Activated CD8-positive, alpha-beta T cell treated with anti-CD3 and anti-CD28 coated beads, Interleukin-2, amount 10 ng/mL, durations not matched to agents 7 days and 5 days (primary cell): ENCODE measurements around the gene EMSY. TPM values are rescaled to one million over a fixed set of nuclear protein-coding genes. Genes with fewer than 3 reads are reported as not detected.

ENCODE experiments used
- ATAC-seq: fragments of 150-1000 bp; cut with Tn5 transposase; one replicate; pipeline ENCODE4 v1.10.0; 2021; ENCODE audit warnings: moderate library complexity
- CTCF ChIA-PET: fragments of 350-600 bp; sonication (Branson Sonifier 250); formaldehyde crosslinking; loops from one replicate; lab custom pipeline; 2021; ENCODE audit warnings: antibody characterized with exemption; lab: Charles Lee
- POLR2A ChIA-PET: fragments of 350-600 bp; sonication (Branson Sonifier 250); formaldehyde crosslinking; loops from one replicate; lab custom pipeline; 2021; ENCODE audit warnings: antibody characterized with exemption; lab: Charles Lee
- DNase-seq: peaks from one replicate; pipeline ENCODE4 v3.0.0-alpha.2; 2020
- H3K27ac Mint-ChIP-seq: one replicate; pipeline ENCODE4 v1.8.0; 2021; ENCODE audit warnings: mild to moderate bottlenecking, mixed read lengths
- H3K27me3 Mint-ChIP-seq: one replicate; pipeline ENCODE4 v1.8.0; 2021; ENCODE audit warnings: low read depth, mixed read lengths
- H3K36me3 Mint-ChIP-seq: one replicate; pipeline ENCODE4 v1.8.0; 2021; ENCODE audit warnings: low read depth, mixed read lengths
- H3K4me1 Mint-ChIP-seq: one replicate; pipeline ENCODE4 v1.8.0; 2021; ENCODE audit warnings: low read depth, mixed read lengths
- H3K4me3 Mint-ChIP-seq: one replicate; pipeline ENCODE4 v1.8.0; 2021; ENCODE audit warnings: mild to moderate bottlenecking, mixed read lengths
- H3K9me3 Mint-ChIP-seq: one replicate; pipeline ENCODE4 v1.8.0; 2022; ENCODE audit warnings: mixed read lengths; ENCODE audit not compliant: insufficient read depth
- total RNA-seq, 2 experiments: library from RNA; stranded (reverse); gene quantifications; one replicate each; pipeline ENCODE4 v1.2.3, GENCODE V29; 2021

Gene EMSY
- total RNA-seq, 2 experiments from 2014 or later: 30.1 to 32.2 TPM

GRCh38 chr11:76456571-76456970 lies 11.8 kb downstream of the EMSY start:
- Mint-ChIP-seq H3K27me3 (no peaks in the 10 kb centered on the region), H3K36me3 (peaks cover 25% of the 10 kb centered on the region), H3K9me3 (no peaks in the 10 kb centered on the region), H3K4me3 (no peak overlapping the region), H3K4me1 (peaks cover 6% of the 10 kb centered on the region), H3K27ac (no peak overlapping the region)
- ChIA-PET POLR2A (no interaction called here), CTCF (interaction anchor here (1.0 kb wide), 1 partner anchor 11 kb away, joined by 3 read pairs; no protein-coding TSS in a partner anchor)
- no peak for DNase-seq
- ATAC-seq: no peak

GRCh38 chr11:76459299-76459698 lies 14.5 kb downstream of the EMSY start:
- peaks cover 20% of the 10 kb centered on the region for H3K36me3 Mint-ChIP-seq
- ATAC-seq: no peak
- ChIA-PET CTCF (no interaction called here), POLR2A (no interaction called here)
- no peaks in the 10 kb centered on the region for H3K27me3 Mint-ChIP-seq
- no peak overlapping the region for H3K4me3 Mint-ChIP-seq
- H3K9me3 Mint-ChIP-seq: no peaks in the 10 kb centered on the region
- no peak overlapping the region for H3K27ac Mint-ChIP-seq
- peaks cover 6% of the 10 kb centered on the region for H3K4me1 Mint-ChIP-seq
- no peak for DNase-seq

DNA sequence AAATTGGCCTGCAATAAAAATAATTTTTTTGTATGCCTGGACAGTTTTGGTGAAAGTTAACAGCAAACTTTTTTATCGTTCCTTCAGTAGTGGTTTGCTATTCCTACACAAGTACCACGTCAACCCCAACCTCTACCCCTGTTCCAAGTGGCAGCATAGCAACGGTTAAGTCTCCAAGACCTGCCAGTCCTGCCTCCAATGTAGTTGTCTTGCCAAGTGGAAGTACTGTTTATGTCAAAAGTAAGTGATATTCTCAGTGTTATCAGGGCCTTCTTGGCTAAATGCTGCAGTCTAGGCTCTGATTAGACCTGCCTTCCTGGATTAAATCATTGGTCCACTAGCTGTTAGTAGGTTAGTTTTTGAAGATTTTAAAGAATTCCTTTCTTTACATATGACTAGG lies 15.0 kb downstream of the EMSY start:
- ChIA-PET CTCF (interaction anchor here (0.6 kb wide), 1 partner anchor 10 kb away, joined by 3 read pairs; no protein-coding TSS in a partner anchor), POLR2A (no interaction called here)
- Mint-ChIP-seq H3K4me3 (no peak overlapping the region), H3K9me3 (no peaks in the 10 kb centered on the region), H3K27me3 (no peaks in the 10 kb centered on the region), H3K36me3 (peaks cover 21% of the 10 kb centered on the region), H3K27ac (no peak overlapping the region), H3K4me1 (peaks cover 6% of the 10 kb centered on the region)
- ATAC-seq: no peak
- DNase-seq: no peak

GRCh38 chr11:76462317-76462716 lies 17.5 kb downstream of the EMSY start:
- H3K36me3 Mint-ChIP-seq: peaks cover 30% of the 10 kb centered on the region

GRCh38 chr11:76465701-76466100 lies 20.9 kb downstream of the EMSY start:
- POLR2A ChIA-PET: no interaction called here
- H3K4me1 Mint-ChIP-seq: no peaks in the 10 kb centered on the region

More at GRCh38 chr11:76462317-76462716, 17.5 kb downstream of the EMSY start:
- no peaks in the 10 kb centered on the region for H3K4me1 Mint-ChIP-seq
- ATAC-seq (no peak), DNase-seq (no peak)
- H3K4me3 Mint-ChIP-seq: no peak overlapping the region
- H3K27ac Mint-ChIP-seq: no peak overlapping the region
- H3K27me3 Mint-ChIP-seq: no peaks in the 10 kb centered on the region
- POLR2A ChIA-PET: no interaction called here
- H3K9me3 Mint-ChIP-seq: no peaks in the 10 kb centered on the region
- CTCF ChIA-PET: no interaction called here

DNA sequence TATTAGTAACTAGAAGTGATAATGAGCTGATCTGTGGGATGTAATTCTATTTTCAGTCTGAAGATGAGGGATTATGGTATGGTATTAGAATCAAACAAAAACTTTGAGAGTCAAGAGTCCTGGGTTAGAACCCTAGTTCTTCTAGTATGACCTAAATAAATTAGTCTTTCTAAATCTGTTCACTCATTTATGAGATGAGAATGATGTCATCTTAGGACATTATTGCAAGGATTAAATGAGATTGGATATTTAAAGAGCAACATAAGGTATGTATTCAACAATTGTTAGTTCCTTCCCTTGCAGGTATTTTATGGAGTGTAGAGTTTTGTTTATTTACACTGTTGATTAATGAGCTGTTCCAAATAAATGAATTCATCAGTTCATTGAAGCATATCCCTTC lies 21.8 kb downstream of the EMSY start:
- POLR2A ChIA-PET: no interaction called here
- H3K27ac Mint-ChIP-seq: no peak overlapping the region
- no peaks in the 10 kb centered on the region for H3K4me1 Mint-ChIP-seq
- ATAC-seq (no peak), DNase-seq (no peak)
- peaks cover 30% of the 10 kb centered on the region for H3K36me3 Mint-ChIP-seq
- H3K9me3 Mint-ChIP-seq: no peaks in the 10 kb centered on the region
- no peaks in the 10 kb centered on the region for H3K27me3 Mint-ChIP-seq
- H3K4me3 Mint-ChIP-seq: no peak overlapping the region
- CTCF ChIA-PET: interaction anchor here (0.6 kb wide), 1 partner anchor 255 kb away, joined by 3 read pairs; no protein-coding TSS in a partner anchor

More at GRCh38 chr11:76465701-76466100, 20.9 kb downstream of the EMSY start:
- DNase-seq (no peak), ATAC-seq (no peak)
- Mint-ChIP-seq H3K36me3 (peaks cover 29% of the 10 kb centered on the region), H3K4me3 (no peak overlapping the region), H3K27ac (no peak overlapping the region), H3K27me3 (no peaks in the 10 kb centered on the region), H3K9me3 (no peaks in the 10 kb centered on the region)
- CTCF ChIA-PET: no interaction called here

- H3K27ac Mint-ChIP-seq: no peak overlapping the region
- ChIA-PET CTCF (interaction anchor here (0.7 kb wide), 1 partner anchor 11 kb away, joined by 3 read pairs; no protein-coding TSS in a partner anchor), POLR2A (interaction anchor here (2.1 kb wide), 1 partner anchor 23 kb away, joined by 4 read pairs; no protein-coding TSS in a partner anchor)
- H3K9me3 Mint-ChIP-seq: no peaks in the 10 kb centered on the region
- no peak for ATAC-seq
- H3K27me3 Mint-ChIP-seq: no peaks in the 10 kb centered on the region
- DNase-seq: no peak
- H3K4me1 Mint-ChIP-seq: no peaks in the 10 kb centered on the region
- no peak overlapping the region for H3K4me3 Mint-ChIP-seq
- H3K36me3 Mint-ChIP-seq: peaks cover 33% of the 10 kb centered on the region
Observed at GRCh38 chr11:76469141-76469540, 24.3 kb downstream of the EMSY start.

- Mint-ChIP-seq H3K27me3 (no peaks in the 10 kb centered on the region), H3K4me1 (no peaks in the 10 kb centered on the region), H3K4me3 (no peak overlapping the region), H3K9me3 (no peaks in the 10 kb centered on the region), H3K27ac (no peak overlapping the region), H3K36me3 (peaks cover 35% of the 10 kb centered on the region)
- DNase-seq (no peak), ATAC-seq (no peak)
- ChIA-PET CTCF (no interaction called here), POLR2A (no interaction called here)
Observed at GRCh38 chr11:76471382-76471781, 26.6 kb downstream of the EMSY start.

- Mint-ChIP-seq H3K27ac (no peak overlapping the region), H3K36me3 (peaks cover 54% of the 10 kb centered on the region), H3K4me1 (peaks cover 7% of the 10 kb centered on the region), H3K9me3 (peaks cover 11% of the 10 kb centered on the region), H3K4me3 (no peak overlapping the region), H3K27me3 (no peaks in the 10 kb centered on the region)
- DNase-seq: no peak
- ATAC-seq: no peak
- ChIA-PET CTCF (no interaction called here), POLR2A (no interaction called here)
Observed at GRCh38 chr11:76480241-76480640, 35.4 kb downstream of the EMSY start.

DNA sequence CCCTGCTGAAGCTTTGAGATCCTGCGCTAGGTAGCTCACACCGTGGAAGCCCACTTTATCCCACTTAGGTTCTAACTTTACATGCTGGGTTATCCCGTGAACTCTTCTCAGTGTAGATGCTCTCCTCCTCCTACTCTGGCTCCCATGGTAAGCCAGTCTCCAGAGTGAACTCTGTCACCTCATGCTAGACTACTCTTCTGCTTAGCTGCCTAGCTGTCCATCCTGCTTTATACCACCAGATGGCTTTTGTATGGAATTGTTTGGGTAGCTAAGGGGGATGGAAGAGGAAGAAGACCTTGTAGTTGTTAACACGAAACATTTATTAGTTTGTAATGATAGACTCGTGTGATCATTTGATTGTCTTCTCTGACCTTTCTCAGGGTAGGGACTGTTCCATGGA lies 46.8 kb downstream of the EMSY start:
- DNase-seq: no peak
- ChIA-PET CTCF (no interaction called here), POLR2A (no interaction called here)
- no peak for ATAC-seq
- Mint-ChIP-seq H3K4me1 (peaks cover 13% of the 10 kb centered on the region), H3K4me3 (no peak overlapping the region), H3K36me3 (peaks cover 15% of the 10 kb centered on the region), H3K27me3 (no peaks in the 10 kb centered on the region), H3K27ac (no peak overlapping the region), H3K9me3 (no peaks in the 10 kb centered on the region)

GRCh38 chr11:76493040-76493439 lies 48.2 kb downstream of the EMSY start:
- no peak overlapping the region for H3K27ac Mint-ChIP-seq

DNA sequence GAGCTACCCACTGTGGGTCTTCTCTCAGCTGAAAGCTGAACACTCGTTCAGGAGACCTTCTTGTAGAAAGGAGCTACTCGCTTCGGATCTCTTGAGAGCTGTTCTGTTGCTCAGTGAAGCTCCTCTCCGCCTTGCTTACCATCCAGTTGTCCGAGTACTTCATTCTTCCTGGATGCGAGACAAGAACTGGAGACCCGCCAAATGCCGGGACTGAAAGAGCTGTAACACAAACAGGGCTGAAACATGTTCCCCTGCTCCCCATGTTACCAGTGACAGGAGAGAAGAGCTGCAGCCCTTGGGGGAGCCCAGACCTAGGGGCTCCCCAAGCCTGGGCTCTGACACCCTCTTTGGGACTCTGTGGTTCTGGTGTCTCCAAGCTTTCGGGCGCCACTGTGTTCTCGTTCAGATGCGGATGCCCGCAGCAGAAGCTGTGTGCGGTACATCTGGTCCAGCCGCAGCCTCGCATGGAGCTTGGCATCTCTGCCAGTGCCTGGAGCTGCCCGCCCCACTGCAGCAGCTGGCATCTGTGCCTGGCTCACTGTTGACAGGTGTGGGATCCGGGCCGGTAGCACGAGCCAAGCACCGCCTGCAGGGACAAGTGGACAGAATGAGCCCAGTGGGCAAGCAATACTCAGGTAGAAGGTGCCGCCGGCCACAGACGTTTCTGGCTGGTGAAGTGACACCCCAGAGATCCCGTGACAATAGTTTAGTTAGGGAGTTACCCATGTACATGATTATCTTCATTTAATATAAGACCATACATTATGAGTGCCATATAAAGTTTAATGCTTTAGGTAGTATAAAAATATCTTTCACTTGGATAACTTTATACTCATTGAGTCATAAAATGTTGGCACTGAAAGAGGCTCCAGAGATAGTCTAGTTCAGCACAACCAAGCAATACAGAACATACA lies 49.1 kb downstream of the EMSY start:
- Mint-ChIP-seq H3K27ac (no peak overlapping the region), H3K9me3 (no peaks in the 10 kb centered on the region), H3K27me3 (no peaks in the 10 kb centered on the region), H3K4me1 (peaks cover 13% of the 10 kb centered on the region), H3K36me3 (peaks cover 22% of the 10 kb centered on the region), H3K4me3 (no peak overlapping the region)
- ChIA-PET POLR2A (no interaction called here), CTCF (no interaction called here)
- DNase-seq: no peak
- no peak for ATAC-seq

More at GRCh38 chr11:76493040-76493439, 48.2 kb downstream of the EMSY start:
- no peak overlapping the region for H3K4me3 Mint-ChIP-seq
- H3K9me3 Mint-ChIP-seq: no peaks in the 10 kb centered on the region
- H3K4me1 Mint-ChIP-seq: peaks cover 13% of the 10 kb centered on the region
- DNase-seq (no peak), ATAC-seq (no peak)
- ChIA-PET POLR2A (interaction anchor here (0.5 kb wide), 1 partner anchor 109 kb away, joined by 9 read pairs; no protein-coding TSS in a partner anchor), CTCF (no interaction called here)
- H3K36me3 Mint-ChIP-seq: peaks cover 20% of the 10 kb centered on the region
- H3K27me3 Mint-ChIP-seq: no peaks in the 10 kb centered on the region
